ENCODE measurements around the gene PIGL. TPM values are rescaled to one million over a fixed set of nuclear protein-coding genes. Genes with fewer than 3 reads are reported as not detected.
A peak's percentile ranks its signal among the peaks of the same experiment; 100 is the strongest.

The PIGL gene
- polyA plus RNA-seq, 2 donors = 13.3 to 21.5 TPM

DNA sequence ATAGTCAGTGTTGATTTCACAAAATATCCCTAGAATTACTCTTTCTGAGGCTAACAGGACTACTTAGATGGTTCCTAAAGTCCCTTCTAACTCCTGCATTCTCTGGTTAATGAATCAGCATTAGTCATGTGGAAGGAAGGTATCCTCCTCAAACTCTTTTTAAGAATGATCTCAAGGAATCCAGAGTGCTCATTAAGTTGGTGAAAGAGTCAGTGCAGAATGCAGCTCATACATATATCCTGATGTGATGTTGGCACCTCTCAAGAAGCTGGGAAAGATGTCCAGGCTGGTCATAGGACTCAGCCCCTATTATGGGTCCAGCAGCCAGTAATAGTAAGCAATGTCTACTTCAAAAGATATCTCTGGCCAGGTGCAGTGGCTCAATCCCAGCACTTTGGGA is 65.5 kb downstream of the PIGL start:
- H3K4me1 ChIP-seq (ENCODE audit: control insufficient read depth in 2 of 2, insufficient read depth in 2 of 2, low read length in 1 of 2) = peaks cover 0 to 6% of the 10 kb centered on the region in 2 donors
- no peak overlapping the region for H3K27ac ChIP-seq (ENCODE audit: low read depth in 2 of 2, low read length in 1 of 2)
- H3K36me3 ChIP-seq (ENCODE audit: control insufficient read depth in 2 of 2, insufficient read depth in 2 of 2, low read length in 1 of 2) = peaks cover 0 to 3% of the 10 kb centered on the region in 2 donors
- no peak overlapping the region for H3K4me3 ChIP-seq (ENCODE audit: low read depth in 1 of 2, low read length in 2 of 2)
- H3K27me3 ChIP-seq (ENCODE audit: control insufficient read depth in 1 of 2, insufficient read depth in 2 of 2, low read length in 2 of 2) = no peaks in the 10 kb centered on the region
- H3K9me3 ChIP-seq (ENCODE audit: control insufficient read depth in 2 of 2, insufficient read depth in 1 of 2, low read depth in 1 of 2, low read length in 1 of 2) = no peaks in the 10 kb centered on the region

GRCh38 chr17:16283705-16284104 is 66.7 kb downstream of the PIGL start:
- WGBS, 2 donors = 94% methylated on average over 9 of the region's 9 CpGs
- peaks cover 0 to 3% of the 10 kb centered on the region in 2 donors for H3K36me3 ChIP-seq (ENCODE audit: control insufficient read depth in 2 of 2, insufficient read depth in 2 of 2, low read length in 1 of 2)
- H3K27me3 ChIP-seq (ENCODE audit: control insufficient read depth in 1 of 2, insufficient read depth in 2 of 2, low read length in 2 of 2) = no peaks in the 10 kb centered on the region
- no peak overlapping the region for H3K4me3 ChIP-seq (ENCODE audit: low read depth in 1 of 2, low read length in 2 of 2)
- no peaks in the 10 kb centered on the region for H3K9me3 ChIP-seq (ENCODE audit: control insufficient read depth in 2 of 2, insufficient read depth in 1 of 2, low read depth in 1 of 2, low read length in 1 of 2)
- no peak overlapping the region for H3K27ac ChIP-seq (ENCODE audit: low read depth in 2 of 2, low read length in 1 of 2)
- H3K4me1 ChIP-seq (ENCODE audit: control insufficient read depth in 2 of 2, insufficient read depth in 2 of 2, low read length in 1 of 2) = peaks cover 0 to 6% of the 10 kb centered on the region in 2 donors

GRCh38 chr17:16285646-16286008 is 68.6 kb downstream of the PIGL start:
- no peaks in the 10 kb centered on the region for H3K9me3 ChIP-seq (ENCODE audit: control insufficient read depth in 2 of 2, insufficient read depth in 1 of 2, low read depth in 1 of 2, low read length in 1 of 2)
- H3K4me3 ChIP-seq (ENCODE audit: low read depth in 1 of 2, low read length in 2 of 2) = no peak overlapping the region
- H3K27ac ChIP-seq (ENCODE audit: low read depth in 2 of 2, low read length in 1 of 2) = peak overlapping the region; percentile 87 to 94
- H3K4me1 ChIP-seq (ENCODE audit: control insufficient read depth in 2 of 2, insufficient read depth in 2 of 2, low read length in 1 of 2) = peaks cover 0 to 6% of the 10 kb centered on the region in 2 donors
- H3K36me3 ChIP-seq (ENCODE audit: control insufficient read depth in 2 of 2, insufficient read depth in 2 of 2, low read length in 1 of 2) = no peaks in the 10 kb centered on the region
- H3K27me3 ChIP-seq (ENCODE audit: control insufficient read depth in 1 of 2, insufficient read depth in 2 of 2, low read length in 2 of 2) = no peaks in the 10 kb centered on the region
- WGBS, 2 donors = 51 to 53% methylated on average over 6 of the region's 6 CpGs

DNA sequence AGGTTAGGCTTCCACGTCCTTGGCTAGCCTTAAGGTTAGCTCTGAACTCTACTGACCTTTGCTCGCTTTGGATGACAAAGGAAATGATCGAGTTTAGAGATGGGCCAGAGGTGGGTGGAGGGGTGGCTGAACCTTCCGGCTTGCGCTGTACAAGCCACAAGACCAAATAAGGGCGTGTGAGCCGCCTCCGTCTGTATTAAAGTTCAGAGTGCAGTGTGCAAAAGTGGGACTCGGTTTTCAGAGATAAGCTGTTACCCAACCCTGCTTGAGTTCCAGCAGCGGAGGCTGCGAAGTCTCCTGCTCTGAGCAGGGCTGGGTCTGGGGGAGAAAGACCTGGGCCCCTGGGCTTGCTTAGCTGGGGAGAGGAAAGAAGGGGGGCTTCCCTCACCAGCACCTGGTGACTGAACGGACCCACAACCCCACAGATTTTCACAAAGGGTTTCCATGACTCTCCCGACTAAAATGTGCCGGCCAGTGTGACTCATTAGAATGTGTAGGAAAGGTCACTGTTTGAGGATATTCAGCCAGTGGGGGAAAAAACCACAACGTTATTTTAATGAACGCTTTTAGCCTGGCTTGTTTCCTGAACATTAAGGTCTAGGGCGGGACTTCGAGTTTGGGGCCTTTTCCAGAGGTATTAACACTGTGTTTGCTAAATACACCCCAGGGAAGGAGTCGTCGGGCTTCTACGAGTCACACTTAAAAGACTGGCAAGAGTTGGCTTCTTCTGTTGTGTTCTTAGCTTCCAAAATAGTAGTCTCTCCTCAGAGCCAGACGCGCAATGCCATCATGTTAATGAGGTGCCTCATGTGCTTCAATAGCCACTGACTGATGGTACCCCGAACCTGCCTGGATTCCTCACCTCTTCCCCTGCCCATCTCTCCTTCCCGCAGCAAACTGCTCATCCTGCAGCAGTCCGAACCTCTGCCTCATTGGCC is 69.3 kb downstream of the PIGL start:
- Histone ChIP-seq H3K36me3 (ENCODE audit: control insufficient read depth in 2 of 2, insufficient read depth in 2 of 2, low read length in 1 of 2) (no peaks in the 10 kb centered on the region), H3K27ac (ENCODE audit: low read depth in 2 of 2, low read length in 1 of 2) (peak overlapping the region; percentile 87 to 94), H3K4me1 (ENCODE audit: control insufficient read depth in 2 of 2, insufficient read depth in 2 of 2, low read length in 1 of 2) (peaks cover 0 to 6% of the 10 kb centered on the region in 2 donors), H3K4me3 (ENCODE audit: low read depth in 1 of 2, low read length in 2 of 2) (no peak overlapping the region), H3K27me3 (ENCODE audit: control insufficient read depth in 1 of 2, insufficient read depth in 2 of 2, low read length in 2 of 2) (no peaks in the 10 kb centered on the region), H3K9me3 (ENCODE audit: control insufficient read depth in 2 of 2, insufficient read depth in 1 of 2, low read depth in 1 of 2, low read length in 1 of 2) (no peaks in the 10 kb centered on the region)
- WGBS, 2 donors = 22 to 27% methylated on average over 26 of the region's 26 CpGs

DNA sequence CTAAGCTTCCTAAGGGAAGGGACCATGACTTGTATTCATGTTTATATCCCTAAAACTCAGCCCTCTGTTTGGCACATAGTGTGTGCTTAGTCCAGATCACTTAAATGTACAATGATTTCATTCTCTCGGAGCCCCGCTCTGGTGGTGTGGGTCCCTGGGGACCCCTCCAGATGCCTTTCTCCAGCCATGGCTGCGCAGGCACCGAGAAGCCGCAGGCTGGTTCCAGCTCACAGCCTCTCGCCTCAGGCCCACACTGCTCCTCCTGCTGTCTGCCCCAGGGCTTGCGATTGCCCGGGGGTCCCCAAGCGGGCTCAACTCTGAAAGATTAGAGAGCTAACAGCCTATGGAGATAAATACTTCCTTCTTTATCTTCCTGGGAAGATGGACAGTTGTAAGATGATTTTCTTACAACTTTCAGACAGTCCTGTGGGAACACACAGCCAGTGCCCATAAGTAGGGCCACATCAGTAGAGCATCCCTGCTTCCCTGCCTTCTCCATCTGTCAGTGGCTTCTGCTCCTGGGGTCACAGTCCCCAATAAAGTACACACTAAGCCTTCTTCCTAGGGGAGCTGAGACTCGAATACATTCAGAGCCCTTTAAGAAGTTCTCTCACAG is 70.0 kb downstream of the PIGL start:
- Histone ChIP-seq H3K9me3 (ENCODE audit: control insufficient read depth in 2 of 2, insufficient read depth in 1 of 2, low read depth in 1 of 2, low read length in 1 of 2) (no peaks in the 10 kb centered on the region), H3K4me1 (ENCODE audit: control insufficient read depth in 2 of 2, insufficient read depth in 2 of 2, low read length in 1 of 2) (peaks cover 0 to 6% of the 10 kb centered on the region in 2 donors), H3K36me3 (ENCODE audit: control insufficient read depth in 2 of 2, insufficient read depth in 2 of 2, low read length in 1 of 2) (no peaks in the 10 kb centered on the region), H3K4me3 (ENCODE audit: low read depth in 1 of 2, low read length in 2 of 2) (no peak overlapping the region), H3K27me3 (ENCODE audit: control insufficient read depth in 1 of 2, insufficient read depth in 2 of 2, low read length in 2 of 2) (no peaks in the 10 kb centered on the region), H3K27ac (ENCODE audit: low read depth in 2 of 2, low read length in 1 of 2) (peak overlapping the region; percentile 87 to 94)
- WGBS, 2 donors = 74 to 78% methylated on average over 10 of the region's 10 CpGs

GRCh38 chr17:16287563-16288027 is 70.6 kb downstream of the PIGL start:
- WGBS, 2 donors = 38 to 45% methylated on average over 6 of the region's 6 CpGs
- Histone ChIP-seq H3K27ac (ENCODE audit: low read depth in 2 of 2, low read length in 1 of 2) (peak overlapping the region; percentile 21 to 87), H3K4me3 (ENCODE audit: low read depth in 1 of 2, low read length in 2 of 2) (no peak overlapping the region)

GRCh38 chr17:16288860-16289571 is 72.0 kb downstream of the PIGL start:
- Histone ChIP-seq H3K4me1 (ENCODE audit: control insufficient read depth in 2 of 2, insufficient read depth in 2 of 2, low read length in 1 of 2) (peaks cover 0 to 6% of the 10 kb centered on the region in 2 donors), H3K27ac (ENCODE audit: low read depth in 2 of 2, low read length in 1 of 2) (no peak overlapping the region), H3K36me3 (ENCODE audit: control insufficient read depth in 2 of 2, insufficient read depth in 2 of 2, low read length in 1 of 2) (no peaks in the 10 kb centered on the region), H3K4me3 (ENCODE audit: low read depth in 1 of 2, low read length in 2 of 2) (no peak overlapping the region), H3K9me3 (ENCODE audit: control insufficient read depth in 2 of 2, insufficient read depth in 1 of 2, low read depth in 1 of 2, low read length in 1 of 2) (no peaks in the 10 kb centered on the region), H3K27me3 (ENCODE audit: control insufficient read depth in 1 of 2, insufficient read depth in 2 of 2, low read length in 2 of 2) (no peaks in the 10 kb centered on the region)
- WGBS, 2 donors = 78 to 89% methylated on average over 5 of the region's 5 CpGs

More at GRCh38 chr17:16287563-16288027, 70.6 kb downstream of the PIGL start:
- Histone ChIP-seq H3K27me3 (ENCODE audit: control insufficient read depth in 1 of 2, insufficient read depth in 2 of 2, low read length in 2 of 2) (no peaks in the 10 kb centered on the region), H3K9me3 (ENCODE audit: control insufficient read depth in 2 of 2, insufficient read depth in 1 of 2, low read depth in 1 of 2, low read length in 1 of 2) (no peaks in the 10 kb centered on the region), H3K4me1 (ENCODE audit: control insufficient read depth in 2 of 2, insufficient read depth in 2 of 2, low read length in 1 of 2) (peaks cover 0 to 6% of the 10 kb centered on the region in 2 donors), H3K36me3 (ENCODE audit: control insufficient read depth in 2 of 2, insufficient read depth in 2 of 2, low read length in 1 of 2) (no peaks in the 10 kb centered on the region)

GRCh38 chr17:16293931-16294330 is 76.9 kb downstream of the PIGL start:
- no peaks in the 10 kb centered on the region for H3K36me3 ChIP-seq (ENCODE audit: control insufficient read depth in 2 of 2, insufficient read depth in 2 of 2, low read length in 1 of 2)
- H3K27ac ChIP-seq (ENCODE audit: low read depth in 2 of 2, low read length in 1 of 2) = no peak overlapping the region
- no peaks in the 10 kb centered on the region for H3K4me1 ChIP-seq (ENCODE audit: control insufficient read depth in 2 of 2, insufficient read depth in 2 of 2, low read length in 1 of 2)
- no peaks in the 10 kb centered on the region for H3K9me3 ChIP-seq (ENCODE audit: control insufficient read depth in 2 of 2, insufficient read depth in 1 of 2, low read depth in 1 of 2, low read length in 1 of 2)
- WGBS, 2 donors = 68 to 95% methylated on average over 3 of the region's 3 CpGs
- H3K4me3 ChIP-seq (ENCODE audit: low read depth in 1 of 2, low read length in 2 of 2) = no peak overlapping the region
- H3K27me3 ChIP-seq (ENCODE audit: control insufficient read depth in 1 of 2, insufficient read depth in 2 of 2, low read length in 2 of 2) = no peaks in the 10 kb centered on the region

DNA sequence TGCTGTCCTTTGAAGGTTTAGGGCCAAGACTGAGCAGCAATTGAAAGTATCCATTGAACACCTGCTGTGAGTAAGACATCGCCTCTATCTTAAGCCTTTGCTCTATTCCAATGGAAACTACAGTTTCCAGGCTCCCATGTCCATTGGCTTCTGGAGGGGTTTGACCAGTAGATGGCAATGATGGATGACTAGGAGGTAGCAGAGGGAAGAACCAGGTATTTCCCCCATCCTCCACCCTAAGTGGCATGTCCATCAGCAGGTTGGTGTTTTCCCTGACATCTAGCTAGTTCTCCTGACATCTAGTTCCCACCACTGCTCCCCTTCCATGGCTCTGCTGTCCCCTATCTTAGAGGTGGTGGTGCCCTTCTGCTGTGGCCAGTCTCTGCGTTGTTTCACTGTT is 77.5 kb downstream of the PIGL start:
- H3K27ac ChIP-seq (ENCODE audit: low read depth in 2 of 2, low read length in 1 of 2) = no peak overlapping the region
- 94 to 96% methylated on average over 2 of the region's 2 CpGs for WGBS, 2 donors
- H3K9me3 ChIP-seq (ENCODE audit: control insufficient read depth in 2 of 2, insufficient read depth in 1 of 2, low read depth in 1 of 2, low read length in 1 of 2) = no peaks in the 10 kb centered on the region
- no peaks in the 10 kb centered on the region for H3K4me1 ChIP-seq (ENCODE audit: control insufficient read depth in 2 of 2, insufficient read depth in 2 of 2, low read length in 1 of 2)
- H3K4me3 ChIP-seq (ENCODE audit: low read depth in 1 of 2, low read length in 2 of 2) = no peak overlapping the region
- H3K27me3 ChIP-seq (ENCODE audit: control insufficient read depth in 1 of 2, insufficient read depth in 2 of 2, low read length in 2 of 2) = no peaks in the 10 kb centered on the region
- H3K36me3 ChIP-seq (ENCODE audit: control insufficient read depth in 2 of 2, insufficient read depth in 2 of 2, low read length in 1 of 2) = no peaks in the 10 kb centered on the region
